HG03045 (cell line): ENCODE data around the gene RBM33.
"Not testable (repeated sequence)": the region's sequence is repeated elsewhere in the genome, so short reads cannot be mapped to it uniquely, and the experiment has no call there.

Experiments used
- ATAC-seq: cut with Tn5 transposase; IDR thresholded peaks from one replicate; pipeline ENCODE4 v1.9.1; 2021; ENCODE audit warnings: mild to moderate bottlenecking, moderate library complexity; ENCODE audit not compliant: unreplicated experiment

Gene RBM33

GRCh38 chr7:155688237-155688636 lies 43.8 kb downstream of the RBM33 start:
- not testable (repeated sequence) for ATAC-seq

GRCh38 chr7:155690655-155691054 lies 46.2 kb downstream of the RBM33 start:
- ATAC-seq: not testable (repeated sequence)

- no peak for ATAC-seq
Measured at GRCh38 chr7:155692317-155692716, 47.9 kb downstream of the RBM33 start.

- ATAC-seq: no peak
Measured at GRCh38 chr7:155693826-155694225, 49.4 kb downstream of the RBM33 start.

- ATAC-seq: no peak
Measured at GRCh38 chr7:155694851-155695250, 50.4 kb downstream of the RBM33 start.

GRCh38 chr7:155696747-155697146 lies 52.3 kb downstream of the RBM33 start:
- no peak for ATAC-seq

GRCh38 chr7:155698633-155699032 lies 54.2 kb downstream of the RBM33 start:
- ATAC-seq: no peak

- ATAC-seq: no peak
Measured at GRCh38 chr7:155699180-155699579, 54.7 kb downstream of the RBM33 start.

- no peak for ATAC-seq
Measured at GRCh38 chr7:155700847-155701246, 56.4 kb downstream of the RBM33 start.

- no peak for ATAC-seq
Measured at GRCh38 chr7:155701972-155702544, 57.6 kb downstream of the RBM33 start.

- no peak for ATAC-seq
Measured at GRCh38 chr7:155702616-155703015, 58.2 kb downstream of the RBM33 start.

GRCh38 chr7:155705623-155706360 lies 61.3 kb downstream of the RBM33 start:
- no peak for ATAC-seq

GRCh38 chr7:155706376-155706775 lies 61.9 kb downstream of the RBM33 start:
- no peak for ATAC-seq

GRCh38 chr7:155709453-155709852 lies 65.0 kb downstream of the RBM33 start:
- ATAC-seq: no peak

GRCh38 chr7:155710031-155710430 lies 65.6 kb downstream of the RBM33 start:
- ATAC-seq: no peak

- no peak for ATAC-seq
Measured at GRCh38 chr7:155710530-155710929, 66.1 kb downstream of the RBM33 start.

GRCh38 chr7:155711081-155711480 lies 66.6 kb downstream of the RBM33 start:
- ATAC-seq: no peak

- ATAC-seq: no peak
Measured at GRCh38 chr7:155713384-155713783, 68.9 kb downstream of the RBM33 start.

- no peak for ATAC-seq
Measured at GRCh38 chr7:155714702-155715101, 70.2 kb downstream of the RBM33 start.

- ATAC-seq: no peak
Measured at GRCh38 chr7:155715111-155715805, 70.8 kb downstream of the RBM33 start.

GRCh38 chr7:155717010-155717744 lies 72.7 kb downstream of the RBM33 start:
- ATAC-seq: no peak
